OCI-LY7 (cell line): ENCODE results near the gene LZTR1. TPM values are rescaled to one million over a fixed set of nuclear protein-coding genes. Genes with fewer than 3 reads are reported as not detected.

Experiments used
- BruUV-seq: library from RNA; stranded (reverse); fragments of 400-500 nt; replicated peaks from 2 replicates; lab custom pipeline; 2021; lab: Mats Ljungman, UMichigan
- CTCF ChIA-PET: fragments of 300-600 bp; sonication (Branson Sonifier 250); formaldehyde crosslinking; loops from one replicate; lab custom pipeline; 2022; ENCODE audit warnings: antibody characterized with exemption; ENCODE audit not compliant: unreplicated experiment; lab: Charles Lee
- POLR2A ChIA-PET: fragments of 300-600 bp; sonication (Branson Sonifier 250); formaldehyde crosslinking; loops from one replicate; lab custom pipeline; 2022; ENCODE audit warnings: antibody characterized with exemption; lab: Charles Lee
- DNase-seq: peaks from one replicate; pipeline ENCODE4 v3.0.0-alpha.2; 2015; ENCODE audit warnings: low spot score
- H2AFZ ChIP-seq: fragments of 200-600 bp; sonication (generic), shearing (Covaris generic); 2 replicates; pipeline ENCODE4 v1.6.1; 2014; ENCODE audit warnings: mild to moderate bottlenecking, antibody characterized with exemption, low read length, moderate library complexity
- H3K27ac ChIP-seq: fragments of 200-600 bp; sonication (generic); 2 replicates; pipeline ENCODE4 v1.5.1; 2014; ENCODE audit warnings: mixed run types, low read depth, mild to moderate bottlenecking, moderate library complexity, low read length, inconsistent platforms; ENCODE audit not compliant: poor library complexity, severe bottlenecking
- H3K36me3 ChIP-seq: fragments of 200-600 bp; sonication (generic); 2 replicates; pipeline ENCODE4 v1.6.1; 2014; ENCODE audit warnings: mild to moderate bottlenecking, antibody characterized with exemption, low read length, moderate library complexity, mixed read lengths; ENCODE audit not compliant: insufficient read depth
- H3K4me1 ChIP-seq: fragments of 200-600 bp; sonication (generic); 2 replicates; pipeline ENCODE4 v1.5.1; 2014; ENCODE audit warnings: mild to moderate bottlenecking, low read length; ENCODE audit not compliant: insufficient read depth, poor library complexity, severe bottlenecking
- H3K4me2 ChIP-seq: fragments of 200-600 bp; sonication (generic); 2 replicates; pipeline ENCODE4 v1.6.1; 2014; ENCODE audit warnings: mild to moderate bottlenecking, low read length
- H3K4me3 ChIP-seq: fragments of 200-600 bp; sonication (generic); 2 replicates; pipeline ENCODE4 v1.5.1; 2014; ENCODE audit warnings: mild to moderate bottlenecking, low read depth, low read length; ENCODE audit not compliant: poor library complexity, severe bottlenecking
- H3K79me2 ChIP-seq: fragments of 200-600 bp; sonication (generic); 2 replicates; pipeline ENCODE4 v1.6.1; 2016; ENCODE audit warnings: low read depth, mild to moderate bottlenecking, low read length, moderate library complexity, mixed read lengths; ENCODE audit not compliant: insufficient read depth
- H3K9me2 ChIP-seq: fragments of 200-600 bp; sonication (generic); 2 replicates; pipeline ENCODE4 v1.6.1; 2016; ENCODE audit warnings: mild to moderate bottlenecking, low read length, mixed read lengths; ENCODE audit not compliant: insufficient read depth
- H3K9me3 ChIP-seq: fragments of 200-600 bp; sonication (generic); 2 replicates; pipeline ENCODE4 v1.6.1; 2014; ENCODE audit warnings: mild to moderate bottlenecking, mixed run types, low read length, mixed read lengths
- H4K20me1 ChIP-seq: fragments of 200-600 bp; sonication (generic); 2 replicates; pipeline ENCODE4 v1.6.1; 2014; ENCODE audit warnings: mild to moderate bottlenecking, antibody characterized with exemption, low read length, moderate library complexity, mixed read lengths; ENCODE audit not compliant: insufficient read depth
- EZH2phosphoT487 ChIP-seq: fragments of 200-600 bp; sonication (generic); IDR thresholded peaks from 2 replicates; pipeline ENCODE4 v1.6.1; 2018; ENCODE audit warnings: low read depth, borderline replicate concordance, mild to moderate bottlenecking, mixed run types, antibody characterized with exemption, low read length, moderate library complexity, mixed read lengths
- intact Hi-C: fragments of 100-400 bp; cut with micrococcal nuclease; formaldehyde crosslinking; loops from one replicate; pipeline ENCODE4 v1.10.0; 2022; ENCODE audit not compliant: unreplicated experiment
- total RNA-seq, 2 experiments: library from RNA; depleted of rRNA in 1 of 2; stranded (reverse); fragments of >200 nt in 1 of 2; shearing (Covaris generic) in 1 of 2; gene quantifications; 2 replicates each; pipeline ENCODE4 v1.2.3, GENCODE V29; 2014 to 2022
- TF ChIP-seq, protein P1 (sequence below): fragments of 200-600 bp; sonication (generic); conservative IDR thresholded peaks from 2 replicates; pipeline ENCODE4 v1.5.1; 2014; ENCODE audit warnings: mild to moderate bottlenecking, antibody characterized with exemption, low read length, moderate library complexity, mixed read lengths

The LZTR1 gene
- total RNA-seq, 2 experiments from 2014 or later: 46.8 to 61.8 TPM

DNA sequence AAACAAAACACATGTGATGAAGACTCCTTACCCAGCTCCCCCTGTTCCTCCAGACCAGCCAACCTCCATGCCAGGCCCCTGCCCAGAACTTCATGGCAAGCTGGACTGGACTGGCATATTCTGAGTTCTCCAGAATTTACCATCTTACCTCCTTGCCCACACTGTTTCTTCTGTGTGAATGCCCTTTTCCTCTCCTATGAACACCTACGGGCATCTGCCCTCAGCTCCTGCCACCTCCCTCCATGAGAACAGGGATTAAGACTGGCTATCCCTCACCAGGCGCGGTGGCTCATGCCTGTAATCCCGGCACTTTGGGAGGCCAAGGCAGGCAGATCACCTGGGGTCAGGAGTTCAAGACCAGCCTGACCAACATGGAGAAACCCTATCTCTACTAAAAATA lies 21.5 kb upstream of the LZTR1 start:
- H3K4me2 ChIP-seq: no peak overlapping the region
- CTCF ChIA-PET: no interaction called here
- BruUV-seq: no TSS peak
- intact Hi-C loops: no loop called here
- H3K4me3 ChIP-seq: no peak overlapping the region
- no peak for TF ChIP-seq EZH2phosphoT487
- TF ChIP-seq, protein P1, sequence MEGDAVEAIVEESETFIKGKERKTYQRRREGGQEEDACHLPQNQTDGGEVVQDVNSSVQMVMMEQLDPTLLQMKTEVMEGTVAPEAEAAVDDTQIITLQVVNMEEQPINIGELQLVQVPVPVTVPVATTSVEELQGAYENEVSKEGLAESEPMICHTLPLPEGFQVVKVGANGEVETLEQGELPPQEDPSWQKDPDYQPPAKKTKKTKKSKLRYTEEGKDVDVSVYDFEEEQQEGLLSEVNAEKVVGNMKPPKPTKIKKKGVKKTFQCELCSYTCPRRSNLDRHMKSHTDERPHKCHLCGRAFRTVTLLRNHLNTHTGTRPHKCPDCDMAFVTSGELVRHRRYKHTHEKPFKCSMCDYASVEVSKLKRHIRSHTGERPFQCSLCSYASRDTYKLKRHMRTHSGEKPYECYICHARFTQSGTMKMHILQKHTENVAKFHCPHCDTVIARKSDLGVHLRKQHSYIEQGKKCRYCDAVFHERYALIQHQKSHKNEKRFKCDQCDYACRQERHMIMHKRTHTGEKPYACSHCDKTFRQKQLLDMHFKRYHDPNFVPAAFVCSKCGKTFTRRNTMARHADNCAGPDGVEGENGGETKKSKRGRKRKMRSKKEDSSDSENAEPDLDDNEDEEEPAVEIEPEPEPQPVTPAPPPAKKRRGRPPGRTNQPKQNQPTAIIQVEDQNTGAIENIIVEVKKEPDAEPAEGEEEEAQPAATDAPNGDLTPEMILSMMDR: no peak
- POLR2A ChIA-PET: no interaction called here
- H3K9me2 ChIP-seq: no peaks in the 10 kb centered on the region
- H4K20me1 ChIP-seq: no peaks in the 10 kb centered on the region
- no peaks in the 10 kb centered on the region for H3K36me3 ChIP-seq
- H3K4me1 ChIP-seq: no peaks in the 10 kb centered on the region
- DNase-seq: no peak
- H3K9me3 ChIP-seq: no peaks in the 10 kb centered on the region
- no peak overlapping the region for H3K27ac ChIP-seq
- H2AFZ ChIP-seq: no peak overlapping the region
- H3K79me2 ChIP-seq: no peaks in the 10 kb centered on the region

DNA sequence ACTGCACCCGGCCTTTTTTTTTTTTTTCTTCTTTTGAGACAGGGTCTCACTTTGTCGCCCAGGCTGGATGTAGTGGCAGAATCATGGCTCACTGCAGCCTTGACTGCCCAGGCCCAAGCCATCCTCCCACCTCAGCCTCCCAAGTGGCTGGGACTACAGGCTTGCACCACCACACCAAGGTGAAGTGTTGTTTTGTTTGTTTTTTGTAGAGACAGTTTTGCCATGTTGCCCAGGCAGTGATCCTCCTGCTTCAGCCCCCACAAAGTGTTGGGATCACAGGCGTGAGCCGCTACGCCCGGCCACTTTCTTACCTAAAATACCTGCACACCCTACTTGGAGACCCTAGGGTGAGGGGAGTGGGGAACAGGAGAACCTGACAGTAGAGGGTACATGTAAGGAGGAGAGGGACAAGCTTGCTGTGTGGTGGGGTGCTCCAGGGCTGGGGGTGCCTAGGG lies 19.6 kb upstream of the LZTR1 start:
- no peaks in the 10 kb centered on the region for H3K9me3 ChIP-seq
- no peaks in the 10 kb centered on the region for H3K36me3 ChIP-seq
- H4K20me1 ChIP-seq: no peaks in the 10 kb centered on the region
- no peak overlapping the region for H3K4me2 ChIP-seq
- no peak for TF ChIP-seq EZH2phosphoT487
- TF ChIP-seq, protein P1: no peak
- POLR2A ChIA-PET: no interaction called here
- no peak overlapping the region for H2AFZ ChIP-seq
- H3K9me2 ChIP-seq: no peaks in the 10 kb centered on the region
- no peak overlapping the region for H3K4me3 ChIP-seq
- DNase-seq: no peak
- CTCF ChIA-PET: no interaction called here
- no peaks in the 10 kb centered on the region for H3K79me2 ChIP-seq
- H3K4me1 ChIP-seq: no peaks in the 10 kb centered on the region
- BruUV-seq: no TSS peak
- H3K27ac ChIP-seq: no peak overlapping the region
- intact Hi-C loops: no loop called here

DNA sequence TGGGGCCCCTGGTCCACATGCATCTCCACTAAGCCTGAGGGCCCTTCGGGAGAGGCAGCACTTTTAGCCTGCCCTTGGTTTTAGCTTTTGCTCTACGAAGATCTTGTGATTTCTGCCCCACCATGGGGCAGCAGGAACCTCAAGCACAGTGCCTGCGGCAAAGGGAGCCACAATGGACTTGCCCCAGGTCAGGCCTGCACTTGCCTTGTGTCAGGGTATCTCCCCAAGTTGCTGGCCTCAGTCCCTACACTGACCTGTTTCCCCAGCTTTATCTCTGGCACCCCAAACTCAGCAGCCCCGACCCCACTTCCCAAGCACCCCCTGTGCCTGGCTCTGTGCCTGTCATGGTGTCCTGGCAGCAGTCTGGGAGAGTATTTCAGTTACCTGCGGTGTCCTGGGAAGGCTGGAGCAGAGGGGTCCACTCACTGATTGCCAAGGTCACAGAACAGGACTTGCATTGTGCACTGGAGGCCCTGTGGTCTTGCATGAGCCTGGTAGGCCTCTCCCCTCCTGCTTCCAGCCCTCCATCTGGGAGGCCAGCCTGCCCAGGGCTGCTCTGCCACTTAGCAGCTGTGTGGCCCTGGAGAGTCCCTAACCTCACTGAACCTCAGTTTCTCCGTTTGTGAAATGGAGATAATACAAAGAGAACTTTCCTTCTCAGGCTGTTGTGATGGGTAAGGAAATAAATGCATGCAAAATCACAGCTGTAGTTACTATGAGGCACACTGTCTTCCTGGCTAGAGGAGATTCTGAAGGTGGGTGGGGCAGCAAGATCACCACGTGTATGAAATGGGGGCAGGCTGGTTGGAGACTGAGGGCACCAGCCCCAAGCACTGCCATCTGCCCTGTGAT lies 18.7 kb upstream of the LZTR1 start:
- TF ChIP-seq, protein P1: no peak
- no peak for TF ChIP-seq EZH2phosphoT487
- no peaks in the 10 kb centered on the region for H4K20me1 ChIP-seq
- intact Hi-C loops: no loop called here
- H3K4me3 ChIP-seq: no peak overlapping the region
- ChIA-PET CTCF (no interaction called here), POLR2A (interaction anchor here (0.6 kb wide), 1 partner anchor 220 kb away, joined by 3 read pairs; no protein-coding TSS in a partner anchor)
- H3K4me1 ChIP-seq: peaks cover 5% of the 10 kb centered on the region
- H3K4me2 ChIP-seq: no peak overlapping the region
- no peak overlapping the region for H2AFZ ChIP-seq
- no peaks in the 10 kb centered on the region for H3K36me3 ChIP-seq
- no TSS peak for BruUV-seq
- H3K9me3 ChIP-seq: no peaks in the 10 kb centered on the region
- no peaks in the 10 kb centered on the region for H3K79me2 ChIP-seq
- no peaks in the 10 kb centered on the region for H3K9me2 ChIP-seq
- no peak overlapping the region for H3K27ac ChIP-seq
- DNase-seq: no peak
